ENCODE results near the gene GPX4.

Gene GPX4

DNA sequence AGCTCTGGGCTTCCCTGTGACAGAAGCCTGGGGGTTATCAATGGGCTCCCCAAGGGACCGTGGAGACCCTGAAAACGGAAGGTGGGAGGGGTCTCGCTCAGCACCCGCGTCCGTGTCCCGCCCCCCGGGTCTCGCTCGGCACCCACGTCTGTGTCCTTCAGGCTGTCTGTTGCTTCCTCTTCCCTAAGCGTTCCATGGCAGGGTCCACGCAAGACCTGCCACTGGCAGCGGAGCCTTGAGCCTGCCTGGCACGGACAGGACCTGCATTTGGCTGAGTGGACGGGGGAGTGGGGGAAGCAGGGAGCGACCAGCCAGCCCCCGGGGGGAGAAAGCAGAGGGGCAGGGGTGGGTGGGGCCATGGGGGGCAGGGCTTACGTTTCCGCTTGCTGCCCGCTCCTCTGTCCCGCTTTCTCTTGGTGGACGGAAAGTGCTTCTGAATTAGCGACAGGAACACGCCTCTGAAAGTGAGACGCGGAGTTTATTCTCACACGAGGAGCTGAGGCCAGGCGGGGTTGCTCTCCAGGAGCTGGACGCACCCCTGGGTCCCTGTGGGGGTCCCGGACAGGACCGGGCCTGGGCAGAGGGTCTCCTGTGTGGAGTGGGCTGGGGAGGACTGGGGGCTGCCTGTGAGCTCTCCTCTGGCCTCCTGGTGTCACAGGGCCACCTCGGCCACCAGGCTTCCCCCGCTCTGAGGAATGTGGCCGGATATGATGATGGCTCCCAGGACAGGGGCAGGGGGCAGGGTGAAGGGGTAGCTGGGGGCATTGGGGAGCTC is 12.0 kb downstream of the GPX4 start:
- TF ChIP-seq, protein P1, sequence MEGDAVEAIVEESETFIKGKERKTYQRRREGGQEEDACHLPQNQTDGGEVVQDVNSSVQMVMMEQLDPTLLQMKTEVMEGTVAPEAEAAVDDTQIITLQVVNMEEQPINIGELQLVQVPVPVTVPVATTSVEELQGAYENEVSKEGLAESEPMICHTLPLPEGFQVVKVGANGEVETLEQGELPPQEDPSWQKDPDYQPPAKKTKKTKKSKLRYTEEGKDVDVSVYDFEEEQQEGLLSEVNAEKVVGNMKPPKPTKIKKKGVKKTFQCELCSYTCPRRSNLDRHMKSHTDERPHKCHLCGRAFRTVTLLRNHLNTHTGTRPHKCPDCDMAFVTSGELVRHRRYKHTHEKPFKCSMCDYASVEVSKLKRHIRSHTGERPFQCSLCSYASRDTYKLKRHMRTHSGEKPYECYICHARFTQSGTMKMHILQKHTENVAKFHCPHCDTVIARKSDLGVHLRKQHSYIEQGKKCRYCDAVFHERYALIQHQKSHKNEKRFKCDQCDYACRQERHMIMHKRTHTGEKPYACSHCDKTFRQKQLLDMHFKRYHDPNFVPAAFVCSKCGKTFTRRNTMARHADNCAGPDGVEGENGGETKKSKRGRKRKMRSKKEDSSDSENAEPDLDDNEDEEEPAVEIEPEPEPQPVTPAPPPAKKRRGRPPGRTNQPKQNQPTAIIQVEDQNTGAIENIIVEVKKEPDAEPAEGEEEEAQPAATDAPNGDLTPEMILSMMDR (IDR thresholded peaks at IDR 0.05; ENCODE audit: insufficient read depth, missing control alignments) = no peak
- no peak for FAIRE-seq
- DNase-seq (ENCODE audit: insufficient read length, low spot score) = no peak

DNA sequence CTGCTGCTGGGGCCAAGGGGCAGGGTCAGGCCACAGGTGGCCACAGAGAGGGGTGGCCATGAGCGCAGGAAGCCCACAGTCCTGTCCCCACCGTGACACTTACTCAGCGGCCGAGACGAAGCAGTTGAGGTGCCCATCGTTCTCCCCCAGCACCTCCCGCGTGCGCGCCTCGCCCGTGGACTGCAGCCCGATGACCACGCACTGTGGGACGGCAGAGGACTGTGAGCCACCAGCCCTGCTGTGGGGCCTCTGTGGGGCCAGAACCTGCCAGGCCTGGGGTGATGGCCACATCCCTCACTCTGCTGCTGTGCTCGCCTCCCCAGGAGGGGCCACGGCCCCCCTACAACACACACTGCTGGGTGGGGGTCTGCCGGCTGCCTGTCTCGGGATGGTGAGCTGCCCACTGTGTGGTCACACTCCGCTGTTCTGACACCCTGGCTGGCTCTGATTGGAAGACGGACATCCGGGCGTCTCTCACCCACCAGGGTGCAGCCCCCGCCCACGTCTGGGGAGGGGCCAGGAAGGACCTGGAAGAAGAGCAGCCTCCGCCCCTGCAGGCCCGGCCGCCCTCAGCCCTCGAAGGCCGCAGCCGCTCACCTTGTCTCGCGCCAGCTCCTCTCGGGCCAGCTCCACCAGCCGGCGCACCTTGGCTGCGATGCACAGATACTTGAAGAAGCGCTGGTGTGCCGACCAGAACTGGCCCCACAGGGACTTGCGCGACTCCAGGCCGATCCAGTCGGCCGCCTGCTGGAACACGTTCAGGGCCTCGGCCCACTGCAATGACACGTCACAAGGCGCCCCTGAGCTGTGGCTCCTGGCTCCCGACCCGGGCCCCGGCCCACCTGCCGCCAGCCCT is 13.2 kb downstream of the GPX4 start:
- FAIRE-seq (no peak), DNase-seq (ENCODE audit: insufficient read length, low spot score) (no peak)
- TF ChIP-seq, protein P1 (IDR thresholded peaks at IDR 0.05; ENCODE audit: insufficient read depth, missing control alignments) = no peak

DNA sequence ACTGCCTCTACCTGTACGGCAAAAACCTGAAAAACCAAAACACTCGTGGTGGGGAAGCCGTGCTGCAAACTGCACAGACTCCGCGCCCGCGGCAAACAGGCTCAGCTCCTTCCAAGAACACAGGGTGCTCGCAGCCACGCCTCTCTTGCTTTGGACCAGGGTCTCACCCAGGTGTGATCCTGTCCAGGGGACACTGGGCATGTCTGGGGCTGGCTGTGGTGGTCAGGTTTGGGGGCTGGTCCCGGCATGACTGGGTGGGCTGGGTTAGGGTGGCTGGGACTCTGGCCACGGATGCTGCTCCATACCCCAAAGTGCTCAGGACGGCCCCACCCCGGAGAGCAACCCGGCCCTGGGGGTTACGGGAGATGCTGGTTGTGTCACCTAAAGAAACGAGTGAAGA is 13.9 kb downstream of the GPX4 start:
- DNase-seq (ENCODE audit: insufficient read length, low spot score) (no peak), FAIRE-seq (no peak)
- TF ChIP-seq, protein P1 (IDR thresholded peaks at IDR 0.05; ENCODE audit: insufficient read depth, missing control alignments) = no peak

DNA sequence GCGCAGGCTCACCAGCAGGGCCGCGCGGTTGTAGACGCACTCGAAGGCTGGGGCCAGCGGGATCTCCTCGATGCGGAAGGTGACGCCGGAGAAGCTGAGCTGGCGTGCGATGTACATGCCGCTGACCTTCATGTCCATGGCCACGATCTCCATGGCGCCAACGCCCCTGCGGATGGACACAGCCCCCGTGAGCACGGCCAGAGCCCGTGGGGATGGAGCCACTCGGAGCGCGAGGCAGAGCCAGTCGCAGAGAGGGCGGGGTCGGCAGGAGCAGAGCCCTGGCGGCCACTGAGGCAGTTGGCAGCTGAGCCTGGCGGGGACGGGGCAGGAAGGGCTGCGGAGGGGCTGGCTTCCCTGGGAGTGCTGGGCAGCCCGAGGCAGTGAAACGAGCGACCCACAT is 15.2 kb downstream of the GPX4 start:
- TF ChIP-seq, protein P1 (IDR thresholded peaks at IDR 0.05; ENCODE audit: insufficient read depth, missing control alignments) = no peak
- FAIRE-seq (no peak), DNase-seq (ENCODE audit: insufficient read length, low spot score) (no peak)

DNA sequence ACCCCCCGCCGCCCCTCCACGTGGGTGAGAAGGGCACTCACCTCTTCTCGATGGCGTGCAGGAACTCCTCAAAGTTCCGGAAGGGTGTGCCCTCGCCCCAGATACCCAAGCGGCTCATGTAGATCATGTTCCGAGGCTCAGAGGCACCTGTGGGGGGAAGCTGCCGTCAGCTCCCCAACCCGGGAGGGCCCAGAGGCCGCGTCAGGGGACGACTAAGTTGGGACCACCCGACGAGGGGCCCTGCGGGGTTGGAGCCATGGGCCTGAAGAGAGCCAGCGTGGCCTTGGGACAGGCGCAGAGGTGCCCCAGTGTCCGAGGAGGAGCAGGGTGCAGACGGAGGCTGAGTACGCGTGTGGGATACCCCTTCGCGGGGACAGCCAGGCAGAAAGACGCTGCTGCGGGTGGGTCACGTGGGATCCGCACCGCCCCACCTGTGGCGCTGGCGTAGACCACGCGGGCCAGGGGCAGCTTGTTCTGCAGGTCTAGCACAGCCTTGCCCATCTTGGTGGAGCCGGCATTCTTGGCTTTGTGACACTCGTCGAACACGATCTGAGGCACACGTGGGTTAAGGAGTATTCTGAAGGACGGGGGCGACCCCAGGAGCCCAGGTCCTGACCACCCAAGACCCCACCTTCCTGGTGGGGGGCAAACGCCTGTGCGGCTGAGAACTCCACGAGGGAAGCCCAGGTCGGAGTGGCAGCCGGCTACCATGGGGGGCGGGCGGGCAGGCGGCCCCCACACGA is 15.9 kb downstream of the GPX4 start:
- DNase-seq (ENCODE audit: insufficient read length, low spot score) (no peak), FAIRE-seq (no peak)
- TF ChIP-seq, protein P1 (IDR thresholded peaks at IDR 0.05; ENCODE audit: insufficient read depth, missing control alignments) = no peak

DNA sequence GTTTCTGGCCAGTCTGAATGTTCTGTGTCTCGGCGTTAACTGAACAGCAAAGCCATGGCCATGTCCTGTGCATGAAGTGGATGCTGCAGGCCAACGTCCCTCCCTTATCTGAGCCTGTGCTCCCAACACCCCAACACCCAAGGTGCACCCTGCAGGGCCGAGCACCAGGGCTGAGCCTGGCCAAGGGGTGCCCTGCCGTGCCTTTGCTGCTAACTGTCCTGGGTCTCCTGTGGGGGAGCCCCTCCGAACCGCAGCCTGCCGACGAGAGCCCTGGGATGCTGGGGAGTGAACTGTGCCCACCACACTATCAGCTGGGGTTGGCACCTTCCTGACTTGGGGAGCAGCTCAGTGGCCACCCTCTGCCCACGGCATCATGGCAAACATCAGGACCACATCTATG is 17.6 kb downstream of the GPX4 start:
- TF ChIP-seq, protein P1 (IDR thresholded peaks at IDR 0.05; ENCODE audit: insufficient read depth, missing control alignments) = no peak
- FAIRE-seq (no peak), DNase-seq (ENCODE audit: insufficient read length, low spot score) (no peak)
